Activated CD8-positive, alpha-beta memory T cell treated with anti-CD3 and anti-CD28 coated beads, Interleukin-2, amount 10 ng/mL, durations not matched to agents 7 days and 5 days (primary cell): ENCODE measurements around the gene CAMKV. TPM values are rescaled to one million over a fixed set of nuclear protein-coding genes. Genes with fewer than 3 reads are reported as not detected.
"Not testable (repeated sequence)": the region's sequence is repeated elsewhere in the genome, so short reads cannot be mapped to it uniquely, and the experiment has no call there.

Experiments used
- ATAC-seq: fragments of 150-1000 bp; cut with Tn5 transposase; one replicate; pipeline ENCODE4 v1.10.0; 2021; ENCODE audit warnings: moderate library complexity
- CTCF ChIA-PET: fragments of 350-600 bp; sonication (Branson Sonifier 250); formaldehyde crosslinking; loops from one replicate; lab custom pipeline; 2021; ENCODE audit warnings: antibody characterized with exemption; lab: Charles Lee
- DNase-seq: peaks from one replicate; pipeline ENCODE4 v3.0.0-alpha.2; 2020
- H3K27ac Mint-ChIP-seq: one replicate; pipeline ENCODE4 v1.8.0; 2021; ENCODE audit warnings: mild to moderate bottlenecking, mixed read lengths
- H3K27me3 Mint-ChIP-seq: one replicate; pipeline ENCODE4 v1.8.0; 2021; ENCODE audit warnings: mixed read lengths
- H3K36me3 Mint-ChIP-seq: one replicate; pipeline ENCODE4 v1.8.0; 2021; ENCODE audit warnings: mild to moderate bottlenecking, mixed read lengths
- H3K4me1 Mint-ChIP-seq: one replicate; pipeline ENCODE4 v1.8.0; 2021; ENCODE audit warnings: mixed read lengths
- H3K4me3 Mint-ChIP-seq: one replicate; pipeline ENCODE4 v1.8.0; 2021; ENCODE audit warnings: mild to moderate bottlenecking, moderate library complexity, mixed read lengths
- H3K9me3 Mint-ChIP-seq: one replicate; pipeline ENCODE4 v1.8.0; 2022; ENCODE audit warnings: low read depth, mixed read lengths
- total RNA-seq, 2 experiments: library from RNA; stranded (reverse); gene quantifications; one replicate each; pipeline ENCODE4 v1.2.3, GENCODE V29; 2021

CAMKV gene
- total RNA-seq, 2 experiments from 2014 or later = not detected

DNA sequence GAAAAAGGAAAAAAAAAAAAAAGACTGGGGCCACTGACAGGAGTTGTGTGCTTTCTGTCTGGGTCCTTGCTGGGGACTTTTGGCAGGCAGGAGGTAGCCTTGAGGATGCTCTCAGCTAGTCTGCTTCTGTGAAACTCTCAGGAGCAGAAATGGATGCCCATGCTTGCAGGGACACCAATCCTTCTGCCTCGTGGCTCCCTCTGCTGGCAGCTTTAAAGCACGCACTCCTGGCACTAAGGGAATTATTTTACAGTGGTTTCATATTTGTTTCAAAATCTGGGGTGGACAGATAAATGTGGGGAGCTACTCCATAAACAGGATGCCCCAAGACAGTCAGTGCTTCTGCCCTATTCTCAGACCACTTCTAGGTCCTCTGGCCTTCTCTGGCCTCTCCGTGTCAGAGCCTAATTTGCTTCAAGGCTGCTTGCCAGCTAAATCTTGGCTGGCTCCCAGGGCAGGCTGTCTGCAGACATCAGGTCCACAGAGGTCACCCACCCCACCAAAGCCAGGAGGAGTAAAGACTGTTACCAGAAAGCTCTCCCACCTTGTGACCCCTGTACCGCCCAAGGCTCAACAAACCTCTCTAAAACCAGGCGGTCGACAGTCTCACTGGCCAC lies 30.4 kb downstream of the CAMKV start:
- Mint-ChIP-seq H3K4me3 (no peak overlapping the region), H3K4me1 (peaks cover 1% of the 10 kb centered on the region), H3K36me3 (peaks cover 13% of the 10 kb centered on the region), H3K27me3 (no peaks in the 10 kb centered on the region), H3K27ac (no peak overlapping the region), H3K9me3 (no peaks in the 10 kb centered on the region)
- DNase-seq (peak; percentile 87), ATAC-seq (peak; percentile 91)
- CTCF ChIA-PET = interaction anchor here (0.7 to 12.1 kb wide), 41 partner anchors 10 to 314 kb away, joined by 3 to 261 read pairs (median 4); partner anchors contain the start of genes AMIGO3, CDHR4, INKA1 and IP6K1

DNA sequence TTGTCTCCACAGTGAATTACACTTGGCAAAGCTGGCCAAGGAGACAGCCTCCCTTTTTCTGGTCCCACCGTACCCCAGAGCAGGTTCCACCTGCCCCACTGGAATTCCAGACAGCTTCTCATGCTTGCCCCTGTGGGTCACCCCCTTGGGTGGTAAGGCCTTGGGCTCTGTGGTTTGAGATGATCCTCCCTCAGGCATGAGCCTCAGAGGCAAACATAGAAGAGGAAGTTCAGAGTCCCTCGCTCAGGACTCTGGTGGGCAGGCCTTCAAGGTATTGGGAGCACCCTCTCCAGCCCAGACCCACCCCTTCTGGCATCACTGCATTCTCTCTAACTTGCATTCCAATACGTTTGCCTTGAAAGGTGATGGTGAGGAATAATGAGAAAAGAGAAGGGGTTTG lies 38.4 kb downstream of the CAMKV start:
- Mint-ChIP-seq H3K9me3 (no peaks in the 10 kb centered on the region), H3K4me1 (no peaks in the 10 kb centered on the region), H3K4me3 (no peak overlapping the region), H3K36me3 (peaks cover 18% of the 10 kb centered on the region), H3K27ac (no peak overlapping the region), H3K27me3 (no peaks in the 10 kb centered on the region)
- CTCF ChIA-PET = interaction anchor here (1.4 to 12.1 kb wide), 3 partner anchors 8 to 25 kb away, joined by 4 to 261 read pairs (median 23); partner anchors contain the start of genes CDHR4, INKA1 and UBA7
- ATAC-seq (no peak), DNase-seq (no peak)

DNA sequence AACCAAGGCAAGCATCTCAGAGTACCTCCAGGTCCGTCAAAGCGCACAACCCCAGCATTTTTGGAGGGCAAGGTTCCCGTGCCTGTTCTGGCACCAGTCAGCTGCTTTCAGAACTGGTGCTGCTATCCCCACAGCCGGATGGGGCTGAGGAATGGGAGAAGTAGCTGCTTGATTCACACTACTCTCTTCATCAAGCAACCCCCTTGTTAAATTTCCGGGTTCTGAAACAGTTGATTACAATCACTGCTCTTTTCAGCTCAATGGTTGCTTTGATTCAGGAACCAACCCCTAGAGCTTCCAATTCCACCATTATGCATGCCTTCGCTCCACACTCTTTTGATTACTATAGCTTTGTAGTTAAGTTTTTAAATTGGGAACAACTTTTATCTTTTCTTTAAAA lies 43.7 kb downstream of the CAMKV start:
- Mint-ChIP-seq H3K4me1 (no peaks in the 10 kb centered on the region), H3K9me3 (no peaks in the 10 kb centered on the region), H3K27ac (no peak overlapping the region), H3K27me3 (no peaks in the 10 kb centered on the region), H3K36me3 (peaks cover 8% of the 10 kb centered on the region), H3K4me3 (no peak overlapping the region)
- CTCF ChIA-PET = interaction anchor here (1.2 to 6.1 kb wide), 4 partner anchors 9 to 23 kb away, joined by 3 to 23 read pairs (median 10); partner anchors contain the start of gene INKA1
- ATAC-seq (no peak), DNase-seq (no peak)

DNA sequence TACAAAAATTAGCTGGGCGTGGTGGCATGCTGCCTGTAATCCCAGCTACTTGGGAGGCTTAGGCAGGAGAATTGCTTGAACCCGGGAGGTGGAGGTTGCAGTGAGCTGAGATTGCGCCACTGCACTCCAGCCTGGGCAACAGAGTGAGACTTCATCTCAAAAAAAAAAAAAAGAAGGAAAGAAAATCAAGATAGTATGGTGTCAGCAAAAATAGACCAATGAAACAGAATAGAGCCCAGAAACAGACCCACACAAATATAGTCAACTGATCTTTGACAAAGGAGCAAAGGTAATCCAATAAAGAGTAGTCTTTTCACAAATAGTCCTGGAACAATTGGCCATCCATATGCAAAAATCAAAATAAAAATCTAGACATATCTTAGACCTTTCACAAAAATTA lies 46.6 kb downstream of the CAMKV start:
- H3K4me1 Mint-ChIP-seq, H3K36me3 Mint-ChIP-seq, ATAC-seq, H3K27me3 Mint-ChIP-seq, DNase-seq, H3K4me3 Mint-ChIP-seq, H3K27ac Mint-ChIP-seq, H3K9me3 Mint-ChIP-seq: not testable (repeated sequence)
- CTCF ChIA-PET = interaction anchor here (1.6 to 1.8 kb wide), 2 partner anchors 16 to 20 kb away, joined by 7 to 9 read pairs; partner anchors contain the start of gene INKA1

DNA sequence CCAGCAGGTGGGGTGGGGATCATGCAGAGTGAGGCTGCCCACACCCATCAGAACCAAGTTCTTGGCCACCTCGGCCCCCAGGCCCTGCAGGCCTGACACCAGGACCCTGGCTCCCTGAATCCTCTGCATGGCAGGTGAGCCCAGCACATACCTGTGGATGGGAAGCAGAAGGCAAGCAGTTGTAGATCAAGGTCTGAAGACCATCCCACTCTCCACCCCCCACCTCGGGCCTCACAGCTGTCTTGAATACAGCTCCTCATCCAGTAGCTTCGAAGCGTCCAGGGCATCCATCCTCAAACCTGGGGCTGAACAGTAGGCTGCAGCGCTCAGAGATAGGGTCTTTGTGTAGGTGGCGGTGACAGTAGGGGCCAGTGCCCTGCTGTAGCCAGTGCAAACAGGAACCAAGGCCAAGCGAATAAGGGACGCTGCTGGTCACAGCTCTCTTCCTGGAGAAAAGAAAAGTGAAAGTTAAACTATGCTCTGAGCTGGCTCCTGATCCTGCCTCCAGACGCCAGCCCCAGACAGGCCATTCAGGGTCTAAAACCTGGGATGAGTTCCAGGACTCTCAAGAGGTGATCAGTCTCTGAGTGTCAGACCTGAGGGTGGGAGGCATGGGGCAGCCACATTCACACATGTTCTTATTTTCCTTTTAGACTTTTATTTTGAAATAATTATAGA lies 56.1 kb downstream of the CAMKV start, which contains the start of gene UBA7:
TSS of gene UBA7 (minus strand) at position 457 of the 678 bp plus-strand sequence. CDS start at position 291, 166 bp downstream.
- DNase-seq (peak; percentile 68), ATAC-seq (peak; percentile 95)
- H3K27me3 Mint-ChIP-seq = no peaks in the 10 kb centered on the region
- H3K36me3 Mint-ChIP-seq = peaks cover 16% of the 10 kb centered on the region
- peak within 1 kb of the TSS; percentile 96 for H3K4me3 Mint-ChIP-seq
- peaks cover 23% of the 10 kb centered on the region for H3K4me1 Mint-ChIP-seq
- CTCF ChIA-PET = interaction anchor here (0.8 to 15.8 kb wide), 5 partner anchors 11 to 274 kb away, joined by 3 to 261 read pairs (median 6); partner anchors contain the start of genes CDHR4, INKA1 and RBM6
- peak within 1 kb of the TSS; percentile 97 for H3K27ac Mint-ChIP-seq
- no peaks in the 10 kb centered on the region for H3K9me3 Mint-ChIP-seq

DNA sequence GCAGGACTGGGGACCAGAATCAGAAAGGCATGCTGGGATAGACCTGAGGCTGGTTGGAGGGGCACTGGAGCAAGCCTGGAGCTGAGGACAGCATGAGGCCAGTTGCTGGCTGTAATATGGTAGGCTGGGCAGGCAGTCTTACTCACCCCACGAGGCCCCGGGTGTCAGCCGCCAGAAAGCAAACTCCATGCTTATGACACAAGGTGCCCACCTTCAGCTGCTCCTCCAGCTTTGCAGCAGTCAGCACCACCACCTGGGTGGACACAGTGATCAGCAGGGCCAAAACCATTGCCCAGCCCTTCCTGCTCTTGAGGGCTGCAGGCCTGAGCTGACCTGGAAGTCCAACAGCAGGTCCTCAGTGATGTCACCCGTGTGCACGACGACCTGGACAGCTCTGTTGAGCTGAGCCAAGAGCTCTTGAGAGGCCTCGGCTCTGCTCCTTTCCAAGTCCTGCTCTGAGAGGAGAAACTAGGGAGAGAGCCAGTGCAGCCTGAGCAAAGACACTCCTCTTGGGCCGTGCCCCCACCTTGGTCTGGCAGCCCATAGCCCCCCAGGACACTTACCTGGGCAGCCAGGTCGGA lies 56.7 kb downstream of the CAMKV start:
- peaks cover 18% of the 10 kb centered on the region for H3K36me3 Mint-ChIP-seq
- peak; percentile 4 for ATAC-seq
- peaks cover 26% of the 10 kb centered on the region for H3K4me1 Mint-ChIP-seq
- no peaks in the 10 kb centered on the region for H3K27me3 Mint-ChIP-seq
- H3K4me3 Mint-ChIP-seq = peak overlapping the region; percentile 96
- H3K27ac Mint-ChIP-seq = peak overlapping the region; percentile 97
- CTCF ChIA-PET = interaction anchor here (0.8 to 15.8 kb wide), 6 partner anchors 10 to 274 kb away, joined by 3 to 261 read pairs (median 6); partner anchors contain the start of genes CDHR4, INKA1 and RBM6
- no peaks in the 10 kb centered on the region for H3K9me3 Mint-ChIP-seq
- DNase-seq = no peak

Other genes starting within 250 kb of the CAMKV start
- gene APEH, start 195.6 kb downstream of the CAMKV start, total RNA-seq = 100 to 1,000 TPM; 150 to 172 TPM
- gene MST1, start 180.4 kb downstream of the CAMKV start, total RNA-seq = 1 to 10 TPM; 7.3 to 9.3 TPM
- 10 to 100 TPM; 50.0 to 58.9 TPM for gene RNF123, start 180.3 kb downstream of the CAMKV start, total RNA-seq
- gene AMIGO3, start 150.2 kb downstream of the CAMKV start, total RNA-seq = 1 to 10 TPM in 1 of 2 experiments, under 1 TPM in 1; 0.19 to 1.2 TPM
- 10 to 100 TPM; 46.6 to 47.9 TPM for gene GMPPB, start 146.0 kb downstream of the CAMKV start, total RNA-seq
- gene IP6K1, start 83.4 kb downstream of the CAMKV start, total RNA-seq = 10 to 100 TPM; 38.3 to 41.0 TPM
- under 1 TPM in 1 of 2 experiments, not detected in 1; 0.16 TPM for gene CDHR4, start 70.0 kb downstream of the CAMKV start, total RNA-seq
- under 1 TPM; 0.73 to 0.85 TPM for gene INKA1, start 66.6 kb downstream of the CAMKV start, total RNA-seq
- gene UBA7, start 56.0 kb downstream of the CAMKV start, total RNA-seq = 100 to 1,000 TPM; 149 to 212 TPM
- gene TRAIP, start 13.3 kb downstream of the CAMKV start, total RNA-seq = 10 to 100 TPM; 27.3 to 32.0 TPM
- gene MST1R, start 34.0 kb upstream of the CAMKV start, total RNA-seq = 1 to 10 TPM; 1.2 to 2.5 TPM
- 10 to 100 TPM; 13.0 to 15.8 TPM for gene MON1A, start 59.9 kb upstream of the CAMKV start, total RNA-seq
- 100 to 1,000 TPM; 108 to 142 TPM for gene RBM6, start 70.2 kb upstream of the CAMKV start, total RNA-seq
- 100 to 1,000 TPM; 176 to 202 TPM for gene RBM5, start 219.0 kb upstream of the CAMKV start, total RNA-seq